Activated naive CD8-positive, alpha-beta T cell treated with anti-CD3 and anti-CD28 coated beads for 36 hours (primary cell): ENCODE measurements around the gene FAM131C. TPM values are rescaled to one million over a fixed set of nuclear protein-coding genes. Genes with fewer than 3 reads are reported as not detected.
"Not testable (repeated sequence)": the region's sequence is repeated elsewhere in the genome, so short reads cannot be mapped to it uniquely, and the experiment has no call there.

Experiments
- DNase-seq: peaks from one replicate; pipeline ENCODE4 v3.0.0; 2021
- H3K27ac Mint-ChIP-seq: one replicate; pipeline ENCODE4 v1.8.0; 2022; ENCODE audit warnings: mild to moderate bottlenecking, moderate library complexity, mixed read lengths
- H3K27me3 Mint-ChIP-seq: one replicate; pipeline ENCODE4 v1.8.0; 2022; ENCODE audit warnings: mild to moderate bottlenecking, mixed read lengths
- H3K36me3 Mint-ChIP-seq: one replicate; pipeline ENCODE4 v1.8.0; 2021; ENCODE audit warnings: mild to moderate bottlenecking, mixed read lengths
- H3K4me1 Mint-ChIP-seq: one replicate; pipeline ENCODE4 v1.8.0; 2021; ENCODE audit warnings: mixed read lengths
- H3K4me3 Mint-ChIP-seq: one replicate; pipeline ENCODE4 v1.8.0; 2022; ENCODE audit warnings: mild to moderate bottlenecking, moderate library complexity, mixed read lengths
- H3K9me3 Mint-ChIP-seq: one replicate; pipeline ENCODE4 v1.8.0; 2022; ENCODE audit warnings: mixed read lengths
- total RNA-seq, 2 experiments: library from RNA; stranded (reverse); gene quantifications; one replicate each; pipeline ENCODE4 v1.2.3, GENCODE V29; 2021

The FAM131C gene
- total RNA-seq, 2 experiments from 2014 or later: 0.34 to 0.45 TPM

GRCh38 chr1:16112596-16113555, 39.4 kb upstream of the FAM131C start:
- Mint-ChIP-seq H3K4me3 (no peak overlapping the region), H3K4me1 (no peaks in the 10 kb centered on the region), H3K27me3 (peaks cover 3% of the 10 kb centered on the region), H3K27ac (no peak overlapping the region), H3K36me3 (peaks cover 3% of the 10 kb centered on the region), H3K9me3 (peaks cover 7% of the 10 kb centered on the region)
- DNase-seq: no peak

DNA sequence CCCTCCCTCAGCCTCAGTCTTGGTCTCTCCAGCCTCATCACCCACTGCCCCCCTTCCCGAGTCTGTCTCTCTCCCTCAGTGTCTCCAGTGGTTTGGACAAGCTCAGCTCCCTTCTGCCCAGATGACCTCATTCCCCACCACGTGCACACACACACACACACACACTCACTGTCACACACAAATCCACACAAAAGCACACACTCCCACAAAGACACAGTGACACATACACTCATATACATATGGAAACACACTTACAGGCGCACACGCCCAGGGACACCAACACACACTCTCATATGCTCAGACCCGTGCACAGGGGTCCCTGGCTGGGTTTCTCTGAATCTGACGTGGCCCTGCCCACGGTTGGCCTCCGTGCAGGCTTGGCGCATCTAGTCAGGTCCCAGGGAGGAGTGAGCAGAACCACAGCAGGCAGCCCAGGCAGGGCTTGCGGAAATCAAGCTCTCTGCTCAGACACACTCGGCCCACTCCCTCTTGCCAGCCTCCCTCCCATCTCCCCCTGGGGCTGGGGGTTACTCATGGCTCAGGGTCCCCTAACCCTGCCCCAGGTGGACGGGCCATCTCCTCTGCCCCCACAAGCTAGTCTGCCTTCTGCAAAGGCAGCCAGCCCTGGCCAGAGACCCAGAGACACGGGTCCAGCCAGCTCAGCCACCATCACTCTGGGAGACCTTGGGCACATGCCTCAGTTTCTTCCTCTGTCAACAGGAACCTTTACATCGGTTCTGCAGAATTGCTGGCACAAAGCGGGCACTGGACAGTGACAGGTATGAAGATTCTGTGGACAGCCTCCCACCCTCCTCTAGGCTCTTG, 38.5 kb upstream of the FAM131C start:
- no peak for DNase-seq
- Mint-ChIP-seq H3K27ac (no peak overlapping the region), H3K27me3 (peaks cover 5% of the 10 kb centered on the region)

GRCh38 chr1:16110884-16111283, 37.4 kb upstream of the FAM131C start:
- Mint-ChIP-seq H3K9me3 (peaks cover 12% of the 10 kb centered on the region), H3K36me3 (peaks cover 3% of the 10 kb centered on the region), H3K4me1 (no peaks in the 10 kb centered on the region)

More for the DNA sequence above, 38.5 kb upstream of the FAM131C start:
- Mint-ChIP-seq H3K9me3 (peaks cover 12% of the 10 kb centered on the region), H3K4me3 (no peak overlapping the region), H3K4me1 (no peaks in the 10 kb centered on the region), H3K36me3 (peaks cover 3% of the 10 kb centered on the region)

DNA sequence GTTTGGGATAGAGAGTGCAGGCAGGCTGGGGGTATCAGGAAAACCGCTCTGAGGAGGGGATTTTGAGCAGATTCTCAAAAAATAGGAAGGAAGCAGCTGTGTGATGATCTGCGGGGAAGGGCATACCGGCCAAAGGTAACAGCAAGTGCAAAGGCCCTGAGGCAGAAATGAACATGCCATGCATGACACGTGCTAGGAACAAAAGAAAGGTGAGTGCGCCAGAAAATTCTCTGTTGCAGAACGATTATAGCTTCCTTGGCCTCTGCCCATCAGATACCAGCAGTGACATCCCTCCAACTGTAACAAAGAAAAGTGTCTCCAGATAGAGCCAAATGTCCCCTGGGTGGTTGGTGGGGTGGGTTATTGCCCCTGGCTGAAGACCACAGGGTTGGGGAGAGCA, 37.0 kb upstream of the FAM131C start:
- H3K27ac Mint-ChIP-seq: no peak overlapping the region
- H3K4me3 Mint-ChIP-seq: no peak overlapping the region

More at GRCh38 chr1:16110884-16111283, 37.4 kb upstream of the FAM131C start:
- H3K27me3 Mint-ChIP-seq: peaks cover 5% of the 10 kb centered on the region
- no peak overlapping the region for H3K4me3 Mint-ChIP-seq
- DNase-seq: no peak
- H3K27ac Mint-ChIP-seq: no peak overlapping the region

DNA sequence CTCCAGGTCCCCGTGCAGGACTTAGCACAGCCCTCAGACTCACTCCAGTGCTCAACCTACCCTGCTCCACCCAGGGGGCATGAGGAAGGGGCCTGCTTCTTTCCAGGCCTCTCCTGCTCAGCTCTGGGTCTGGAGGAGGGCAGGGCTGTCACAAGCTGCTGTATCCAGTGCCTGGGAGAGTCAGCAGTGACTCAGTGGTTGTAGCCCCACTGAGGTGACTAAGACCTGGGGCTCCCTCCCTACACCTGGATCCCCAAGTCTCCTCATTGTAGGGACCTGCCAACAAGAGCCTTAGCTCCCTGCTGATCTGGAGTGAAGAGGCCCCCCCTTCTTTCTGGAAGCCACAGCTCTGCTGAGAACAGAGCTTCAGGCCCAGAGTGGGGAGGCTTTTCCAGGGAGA, 36.1 kb upstream of the FAM131C start:
- Mint-ChIP-seq H3K36me3 (peaks cover 3% of the 10 kb centered on the region), H3K4me3 (no peak overlapping the region), H3K9me3 (peaks cover 12% of the 10 kb centered on the region), H3K27me3 (peaks cover 5% of the 10 kb centered on the region), H3K27ac (no peak overlapping the region), H3K4me1 (no peaks in the 10 kb centered on the region)
- no peak for DNase-seq

More for the DNA sequence above, 37.0 kb upstream of the FAM131C start:
- peaks cover 12% of the 10 kb centered on the region for H3K9me3 Mint-ChIP-seq
- no peaks in the 10 kb centered on the region for H3K4me1 Mint-ChIP-seq
- DNase-seq: no peak
- peaks cover 5% of the 10 kb centered on the region for H3K27me3 Mint-ChIP-seq
- H3K36me3 Mint-ChIP-seq: peaks cover 3% of the 10 kb centered on the region

DNA sequence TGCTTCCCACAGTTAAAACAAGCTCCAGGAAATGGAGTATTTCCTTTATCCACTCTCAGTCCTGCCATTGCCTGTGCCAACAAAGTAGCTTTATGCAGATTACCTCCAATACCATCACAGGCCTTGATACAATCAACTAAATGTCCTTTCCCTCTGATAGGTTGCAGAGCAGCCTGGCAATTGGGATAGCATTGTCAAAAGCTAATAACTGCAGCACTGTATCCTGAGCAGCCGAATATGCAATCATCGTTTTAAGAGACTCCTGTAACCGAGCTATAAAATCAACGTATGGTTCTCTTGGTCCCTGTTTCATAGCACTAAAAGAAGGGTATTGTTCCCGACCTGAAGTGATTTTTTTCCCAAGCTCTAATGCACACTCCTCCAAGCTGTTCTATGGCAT, 33.6 kb upstream of the FAM131C start:
- H3K4me3 Mint-ChIP-seq, DNase-seq, H3K4me1 Mint-ChIP-seq, H3K27ac Mint-ChIP-seq, H3K27me3 Mint-ChIP-seq, H3K36me3 Mint-ChIP-seq: not testable (repeated sequence)
- peaks cover 16% of the 10 kb centered on the region for H3K9me3 Mint-ChIP-seq

GRCh38 chr1:16101623-16102022, 28.2 kb upstream of the FAM131C start:
- Mint-ChIP-seq H3K27ac (no peak overlapping the region), H3K27me3 (peaks cover 4% of the 10 kb centered on the region), H3K9me3 (peaks cover 5% of the 10 kb centered on the region), H3K36me3 (no peaks in the 10 kb centered on the region), H3K4me1 (no peaks in the 10 kb centered on the region), H3K4me3 (no peak overlapping the region)
- no peak for DNase-seq

DNA sequence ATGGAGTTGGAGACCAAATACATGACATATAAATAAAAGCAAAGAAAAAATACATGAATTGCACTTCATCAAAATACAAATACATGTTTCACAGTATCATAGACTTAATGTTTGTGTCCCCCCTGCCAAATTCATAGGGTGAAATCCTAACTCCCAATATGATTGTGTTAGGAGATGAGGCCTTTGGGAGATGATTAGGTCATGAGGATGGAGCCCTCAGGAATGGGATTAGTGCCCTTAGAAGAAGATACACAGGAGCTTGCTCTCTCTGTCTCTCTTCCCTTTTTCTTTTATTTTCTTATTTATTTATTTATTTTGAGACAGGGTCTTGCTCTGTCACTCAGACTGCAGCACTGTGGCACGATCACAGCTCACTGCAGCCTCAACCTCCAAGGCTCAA, 26.0 kb upstream of the FAM131C start:
- H3K4me1 Mint-ChIP-seq: no peaks in the 10 kb centered on the region
- no peaks in the 10 kb centered on the region for H3K36me3 Mint-ChIP-seq
- no peak for DNase-seq
- H3K27me3 Mint-ChIP-seq: peaks cover 11% of the 10 kb centered on the region
- H3K9me3 Mint-ChIP-seq: peaks cover 5% of the 10 kb centered on the region
- no peak overlapping the region for H3K27ac Mint-ChIP-seq
- H3K4me3 Mint-ChIP-seq: no peak overlapping the region

DNA sequence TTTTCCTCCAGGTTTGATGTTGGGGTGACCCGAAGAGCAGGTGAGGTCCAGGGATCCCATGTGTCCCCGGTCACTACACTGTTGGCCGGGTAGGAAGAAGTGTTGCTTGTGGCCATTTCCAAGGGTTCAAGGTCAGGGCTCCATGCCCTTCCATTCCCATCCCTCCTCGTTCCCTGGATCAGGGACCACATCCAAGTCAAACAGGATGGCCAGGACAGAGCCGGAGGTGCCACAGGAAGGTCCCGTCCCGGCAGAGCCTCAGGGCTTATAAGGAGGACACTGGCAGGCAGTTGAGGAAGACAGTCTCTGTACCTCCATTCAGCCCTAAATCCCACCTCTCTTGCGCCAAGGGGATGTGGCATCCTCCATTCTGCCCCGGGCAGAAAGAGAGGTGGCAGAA, 22.0 kb upstream of the FAM131C start:
- H3K27ac Mint-ChIP-seq: no peak overlapping the region
- H3K4me1 Mint-ChIP-seq: no peaks in the 10 kb centered on the region
- no peak overlapping the region for H3K4me3 Mint-ChIP-seq
- H3K36me3 Mint-ChIP-seq: no peaks in the 10 kb centered on the region
- DNase-seq: no peak
- no peaks in the 10 kb centered on the region for H3K9me3 Mint-ChIP-seq
- peaks cover 7% of the 10 kb centered on the region for H3K27me3 Mint-ChIP-seq

- Mint-ChIP-seq H3K27ac (no peak overlapping the region), H3K4me1 (no peaks in the 10 kb centered on the region), H3K4me3 (no peak overlapping the region), H3K27me3 (peaks cover 7% of the 10 kb centered on the region), H3K9me3 (no peaks in the 10 kb centered on the region), H3K36me3 (no peaks in the 10 kb centered on the region)
- DNase-seq: no peak
These were observed 21.2 kb upstream of the FAM131C start for GRCh38 chr1:16094453-16095158.

DNA sequence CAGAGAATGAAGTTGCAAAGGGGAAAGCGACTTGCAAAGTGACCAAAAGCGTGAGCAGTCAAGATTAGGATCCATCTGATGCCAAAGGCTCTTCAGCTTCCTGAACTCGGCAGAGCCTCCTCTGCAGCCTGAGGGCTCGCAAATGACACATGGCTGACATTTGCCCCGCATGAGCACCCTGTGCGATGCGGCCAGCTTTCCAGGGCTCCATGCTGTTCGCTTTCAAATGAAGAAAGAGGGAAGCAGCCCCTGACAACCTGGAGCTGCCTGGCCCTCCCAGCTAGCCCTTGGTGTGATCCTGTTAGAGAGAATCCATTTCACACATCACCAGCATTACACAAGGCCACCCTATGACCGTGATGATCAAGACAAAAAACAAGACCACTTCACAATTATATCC, 20.2 kb upstream of the FAM131C start:
- DNase-seq: no peak
- Mint-ChIP-seq H3K27me3 (peaks cover 7% of the 10 kb centered on the region), H3K4me3 (no peak overlapping the region), H3K4me1 (no peaks in the 10 kb centered on the region), H3K36me3 (no peaks in the 10 kb centered on the region), H3K9me3 (no peaks in the 10 kb centered on the region), H3K27ac (no peak overlapping the region)

GRCh38 chr1:16092923-16093511, 19.6 kb upstream of the FAM131C start:
- DNase-seq: no peak
- Mint-ChIP-seq H3K36me3 (no peaks in the 10 kb centered on the region), H3K27ac (no peak overlapping the region), H3K27me3 (peaks cover 7% of the 10 kb centered on the region), H3K4me3 (no peak overlapping the region), H3K9me3 (no peaks in the 10 kb centered on the region), H3K4me1 (no peaks in the 10 kb centered on the region)

DNA sequence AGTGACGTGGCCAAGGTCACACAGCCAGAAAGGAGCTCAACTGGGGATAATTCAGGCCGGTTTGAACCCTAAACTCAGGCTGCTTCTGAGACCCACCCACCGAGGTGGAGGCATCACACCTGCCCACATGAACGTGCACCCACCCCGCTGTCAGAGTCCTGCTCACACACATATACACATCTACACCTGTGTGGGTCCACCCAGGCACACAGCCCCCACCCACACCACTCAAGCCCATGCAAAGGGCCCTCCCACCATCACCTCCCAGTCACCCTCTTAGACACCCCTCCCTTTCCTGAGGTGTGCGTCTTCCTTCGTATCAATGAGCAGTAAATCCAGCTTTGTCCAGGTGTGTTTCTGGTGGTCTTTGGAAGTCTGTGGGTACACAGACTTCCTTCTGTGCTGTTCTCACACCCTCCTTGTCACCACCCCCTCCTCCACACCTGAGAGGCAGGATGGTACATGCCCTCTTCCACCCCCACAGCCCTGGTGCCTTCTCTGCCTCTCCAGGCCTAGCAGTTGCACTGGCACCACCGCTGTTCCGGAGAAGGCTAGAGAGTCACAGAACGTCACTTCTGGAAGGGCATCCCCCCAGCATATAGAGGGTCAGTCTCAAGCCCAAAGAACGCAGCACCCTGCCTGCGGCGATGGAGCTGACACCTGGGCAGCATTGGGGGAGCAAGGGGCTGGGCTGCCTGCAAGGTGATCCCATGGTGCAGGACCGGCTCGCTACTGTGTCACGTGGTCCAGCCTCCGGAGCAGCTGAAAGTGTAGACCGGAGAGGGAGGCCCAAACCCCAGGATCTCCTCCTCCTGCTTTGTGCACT, 18.9 kb upstream of the FAM131C start:
- H3K4me1 Mint-ChIP-seq: no peaks in the 10 kb centered on the region
- H3K36me3 Mint-ChIP-seq: no peaks in the 10 kb centered on the region
- H3K27ac Mint-ChIP-seq: no peak overlapping the region
- DNase-seq: no peak
- H3K27me3 Mint-ChIP-seq: peaks cover 7% of the 10 kb centered on the region
- no peaks in the 10 kb centered on the region for H3K9me3 Mint-ChIP-seq
- no peak overlapping the region for H3K4me3 Mint-ChIP-seq

DNA sequence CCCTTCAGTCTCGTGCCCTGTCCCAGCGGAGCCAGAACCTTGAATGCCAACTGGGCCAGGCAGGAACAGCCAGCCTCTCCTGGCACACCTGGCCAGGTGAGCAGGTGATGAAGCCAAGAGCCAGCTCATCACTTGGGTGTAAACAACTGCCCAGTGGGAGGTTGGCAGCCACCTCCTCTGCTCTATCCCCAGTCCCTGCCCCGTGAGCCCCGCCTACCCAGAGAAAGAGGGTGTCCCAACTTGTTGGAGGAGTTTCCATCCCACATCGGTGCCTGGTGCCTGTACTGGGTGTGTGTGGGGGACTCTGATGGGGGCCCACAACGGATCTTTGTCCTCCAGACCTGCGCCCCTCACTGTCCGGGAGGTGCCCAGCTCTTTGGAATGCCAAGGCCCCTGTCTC, 17.8 kb upstream of the FAM131C start:
- Mint-ChIP-seq H3K27ac (no peak overlapping the region), H3K4me3 (no peak overlapping the region), H3K27me3 (peaks cover 3% of the 10 kb centered on the region), H3K9me3 (no peaks in the 10 kb centered on the region), H3K36me3 (no peaks in the 10 kb centered on the region), H3K4me1 (no peaks in the 10 kb centered on the region)
- no peak for DNase-seq
